ENCODE results near the gene OR2M3.

Gene OR2M3

DNA sequence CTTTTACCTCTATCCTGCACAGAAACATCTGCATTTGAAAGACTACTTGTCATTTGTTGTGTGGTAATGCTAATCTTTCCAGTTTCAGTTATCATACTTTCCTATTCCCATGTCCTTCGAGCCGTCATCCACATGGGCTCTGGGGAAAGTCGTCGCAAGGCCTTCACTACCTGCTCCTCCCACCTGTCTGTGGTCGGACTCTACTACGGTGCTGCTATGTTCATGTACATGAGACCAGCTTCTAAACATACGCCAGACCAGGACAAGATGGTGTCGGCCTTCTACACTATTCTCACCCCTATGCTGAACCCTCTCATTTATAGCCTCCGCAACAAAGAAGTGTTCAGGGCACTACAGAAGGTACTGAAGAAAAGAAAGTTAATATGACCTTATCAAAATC is 42.4 kb downstream of the OR2M3 start:
- TF ChIP-seq, protein P1, sequence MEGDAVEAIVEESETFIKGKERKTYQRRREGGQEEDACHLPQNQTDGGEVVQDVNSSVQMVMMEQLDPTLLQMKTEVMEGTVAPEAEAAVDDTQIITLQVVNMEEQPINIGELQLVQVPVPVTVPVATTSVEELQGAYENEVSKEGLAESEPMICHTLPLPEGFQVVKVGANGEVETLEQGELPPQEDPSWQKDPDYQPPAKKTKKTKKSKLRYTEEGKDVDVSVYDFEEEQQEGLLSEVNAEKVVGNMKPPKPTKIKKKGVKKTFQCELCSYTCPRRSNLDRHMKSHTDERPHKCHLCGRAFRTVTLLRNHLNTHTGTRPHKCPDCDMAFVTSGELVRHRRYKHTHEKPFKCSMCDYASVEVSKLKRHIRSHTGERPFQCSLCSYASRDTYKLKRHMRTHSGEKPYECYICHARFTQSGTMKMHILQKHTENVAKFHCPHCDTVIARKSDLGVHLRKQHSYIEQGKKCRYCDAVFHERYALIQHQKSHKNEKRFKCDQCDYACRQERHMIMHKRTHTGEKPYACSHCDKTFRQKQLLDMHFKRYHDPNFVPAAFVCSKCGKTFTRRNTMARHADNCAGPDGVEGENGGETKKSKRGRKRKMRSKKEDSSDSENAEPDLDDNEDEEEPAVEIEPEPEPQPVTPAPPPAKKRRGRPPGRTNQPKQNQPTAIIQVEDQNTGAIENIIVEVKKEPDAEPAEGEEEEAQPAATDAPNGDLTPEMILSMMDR (IDR thresholded peaks at IDR 0.05) = no peak

DNA sequence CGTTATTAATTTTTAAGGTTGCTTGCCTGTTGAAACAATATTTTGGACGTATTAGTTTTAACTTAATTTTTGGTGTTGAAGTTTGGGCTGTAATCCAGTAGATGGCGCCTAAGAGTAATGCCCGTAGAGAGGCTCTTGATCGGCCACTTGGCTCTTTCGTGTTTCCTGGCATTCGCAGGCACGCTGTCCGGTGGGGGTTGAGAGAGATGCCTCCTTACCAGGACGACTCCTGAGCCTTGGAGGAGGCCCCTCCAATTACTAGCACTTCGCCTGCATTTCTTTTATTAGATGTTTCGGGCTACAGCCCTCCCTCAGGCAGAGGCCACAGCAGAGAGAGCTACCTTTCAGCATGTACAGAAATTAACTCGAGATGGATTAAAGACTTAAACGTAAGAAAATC is 46.1 kb downstream of the OR2M3 start:
- TF ChIP-seq, protein P1 (IDR thresholded peaks at IDR 0.05) = peak; percentile 89
